Measurements from ENCODE around the gene IQSEC3.

GRCh38 chr12:175759-176158 lies 109.2 kb downstream of the IQSEC3 start:
- TF ChIP-seq CTCF (IDR thresholded peaks at IDR 0.05; ENCODE audit: poor library complexity), result no peak
- TF ChIP-seq EZH2phosphoT487 (IDR thresholded peaks at IDR 0.05; ENCODE audit: low read depth, severe bottlenecking, unreplicated experiment), result no peak
- no peak for TF ChIP-seq EZH2 (IDR thresholded peaks at IDR 0.05; ENCODE audit: borderline replicate concordance)
